Measurements from ENCODE around the gene SUPT3H.

DNA sequence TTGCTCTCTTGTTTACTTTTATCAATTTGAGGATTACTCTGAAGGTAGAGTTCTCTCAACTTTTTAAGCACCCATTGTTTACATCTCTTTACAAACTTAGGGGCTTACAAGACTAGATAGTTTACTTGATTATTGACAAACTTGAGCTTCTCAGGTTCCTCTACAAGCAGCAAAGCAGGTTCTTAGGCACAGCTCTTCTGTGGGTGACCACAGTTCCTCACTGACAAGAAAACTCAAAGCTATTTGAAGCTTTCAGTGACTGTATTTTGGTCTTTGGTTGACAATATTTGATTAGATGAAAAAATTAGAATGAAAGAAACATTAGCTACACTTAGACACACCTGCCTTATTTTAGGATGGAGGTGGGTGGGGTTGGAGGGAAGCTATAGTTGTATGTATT, 376.9 kb downstream of the SUPT3H start:
- no peak for TF ChIP-seq CTCF (IDR thresholded peaks at IDR 0.05)
- no peak for TF ChIP-seq POLR2A (IDR thresholded peaks at IDR 0.05)
- TF ChIP-seq POLR2AphosphoS5 (IDR thresholded peaks at IDR 0.05): no peak

Data from transverse colon (tissue), 4 donors.